ENCODE measurements around the gene EHBP1L1.

- TF ChIP-seq CTCF (IDR thresholded peaks at IDR 0.05; ENCODE audit: borderline replicate concordance, extremely low read depth, low read length, poor library complexity, severe bottlenecking): no peak
- no peak for TF ChIP-seq EZH2 (IDR thresholded peaks at IDR 0.05; ENCODE audit: borderline replicate concordance, low read depth, low read length, severe bottlenecking)
Observed at GRCh38 chr11:65578667-65579066, 2.8 kb downstream of the EHBP1L1 start.

Measured in DND-41 (cell line).